ENCODE measurements around the gene SCN7A. TPM values are rescaled to one million over a fixed set of nuclear protein-coding genes. Genes with fewer than 3 reads are reported as not detected.

The SCN7A gene
- polyA plus RNA-seq, 1 donor (not counting 4 experiments of a cell fraction or from before 2014, with no cell fraction given) = not detected

DNA sequence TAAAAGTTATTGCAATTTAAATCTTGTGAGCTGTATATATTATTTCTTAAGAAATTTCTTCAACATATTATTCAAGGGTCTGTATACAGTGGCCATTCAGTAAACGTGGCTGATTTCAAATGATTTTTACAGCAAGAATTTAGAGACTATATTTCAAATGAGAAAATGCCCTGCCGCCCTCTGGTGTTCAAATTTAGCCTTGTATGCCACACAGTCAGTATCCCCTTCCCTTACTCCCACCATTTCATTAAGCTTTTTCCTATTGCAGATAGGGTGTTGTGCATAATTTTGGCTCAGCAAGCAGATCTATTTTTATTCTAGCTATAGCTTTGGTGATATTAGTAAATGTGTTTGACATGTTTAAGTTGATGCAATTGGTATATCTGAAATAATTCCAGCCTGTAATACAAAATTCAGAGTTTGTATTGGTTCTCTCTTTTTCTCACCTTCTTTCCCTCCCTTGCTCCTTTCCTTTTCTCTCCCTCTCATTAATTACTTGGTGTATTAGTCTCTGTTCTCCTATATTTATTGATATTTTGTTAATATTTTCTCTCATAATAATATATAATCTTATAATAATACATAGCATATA lies 22.8 kb upstream of the SCN7A start:
- H3K9me3 ChIP-seq (ENCODE audit: control insufficient read depth, low read depth, low read length) = no peaks in the 10 kb centered on the region
- H3K4me3 ChIP-seq (ENCODE audit: control insufficient read depth in 2 of 3, extremely low read depth in 1 of 3, insufficient read depth in 2 of 3, low read depth in 1 of 3, low read length in 3 of 3) = no peak overlapping the region
- no peak for FAIRE-seq
- H4K20me1 ChIP-seq (ENCODE audit: control insufficient read depth, extremely low read depth, insufficient read depth, low read length) = no peaks in the 10 kb centered on the region
- DNase-seq (ENCODE audit: low read depth, low spot score) = no peak
- H3K9me1 ChIP-seq (ENCODE audit: control insufficient read depth, extremely low read depth, insufficient read depth, low read length) = no peaks in the 10 kb centered on the region
- H3K36me3 ChIP-seq (ENCODE audit: control insufficient read depth in 2 of 2, extremely low read depth in 1 of 2, insufficient read depth in 2 of 2, low read length in 2 of 2) = no peaks in the 10 kb centered on the region
- H3K4me1 ChIP-seq (ENCODE audit: control insufficient read depth, extremely low read depth, insufficient read depth, low read length) = peaks cover 5% of the 10 kb centered on the region
- H3K79me2 ChIP-seq (ENCODE audit: control insufficient read depth, insufficient read depth, low read length) = no peaks in the 10 kb centered on the region
- H2AFZ ChIP-seq (ENCODE audit: control insufficient read depth, low read length) = no peak overlapping the region
- H3K27me3 ChIP-seq (ENCODE audit: control insufficient read depth, extremely low read depth, insufficient read depth, low read length) = no peaks in the 10 kb centered on the region
- no peak overlapping the region for H3K9ac ChIP-seq (ENCODE audit: control insufficient read depth, extremely low read depth, insufficient read depth, low read length)
- TF ChIP-seq EZH2 (IDR thresholded peaks at IDR 0.05; ENCODE audit: low read length) (no peak), CTCF (optimal IDR thresholded peaks at IDR 0.05 in 1 of 3, IDR thresholded peaks at IDR 0.05 in 1 of 3, conservative IDR thresholded peaks at IDR 0.05 in 1 of 3; ENCODE audit: extremely low read depth in 1 of 3, insufficient read depth in 2 of 3, low read length in 3 of 3) (peak; percentile 34 to 66 (median 50))
- no peak overlapping the region for H3K27ac ChIP-seq (ENCODE audit: control insufficient read depth, insufficient read depth, low read length)
- dilution Hi-C loops (cut with MboI; ENCODE audit: extremely low pct_ligation_motif_present, low sequenced_read_pairs) = no loop called here
- no peak overlapping the region for H3K4me2 ChIP-seq (ENCODE audit: control insufficient read depth, extremely low read depth, insufficient read depth, low read depth, low read length)

- no peaks in the 10 kb centered on the region for H3K27me3 ChIP-seq (ENCODE audit: control insufficient read depth, extremely low read depth, insufficient read depth, low read length)
- FAIRE-seq = no peak
- H3K9me1 ChIP-seq (ENCODE audit: control insufficient read depth, extremely low read depth, insufficient read depth, low read length) = no peaks in the 10 kb centered on the region
- no peak for TF ChIP-seq EZH2 (IDR thresholded peaks at IDR 0.05; ENCODE audit: low read length)
- TF ChIP-seq CTCF (optimal IDR thresholded peaks at IDR 0.05 in 1 of 3, IDR thresholded peaks at IDR 0.05 in 1 of 3, conservative IDR thresholded peaks at IDR 0.05 in 1 of 3; ENCODE audit: extremely low read depth in 1 of 3, insufficient read depth in 2 of 3, low read length in 3 of 3) = no peak
- no peak overlapping the region for H3K27ac ChIP-seq (ENCODE audit: control insufficient read depth, insufficient read depth, low read length)
- H3K4me1 ChIP-seq (ENCODE audit: control insufficient read depth, extremely low read depth, insufficient read depth, low read length) = peaks cover 3% of the 10 kb centered on the region
- H3K9me3 ChIP-seq (ENCODE audit: control insufficient read depth, low read depth, low read length) = no peaks in the 10 kb centered on the region
- no peak overlapping the region for H2AFZ ChIP-seq (ENCODE audit: control insufficient read depth, low read length)
- H3K4me3 ChIP-seq (ENCODE audit: control insufficient read depth in 2 of 3, extremely low read depth in 1 of 3, insufficient read depth in 2 of 3, low read depth in 1 of 3, low read length in 3 of 3) = no peak overlapping the region
- H4K20me1 ChIP-seq (ENCODE audit: control insufficient read depth, extremely low read depth, insufficient read depth, low read length) = no peaks in the 10 kb centered on the region
- no peaks in the 10 kb centered on the region for H3K36me3 ChIP-seq (ENCODE audit: control insufficient read depth in 2 of 2, extremely low read depth in 1 of 2, insufficient read depth in 2 of 2, low read length in 2 of 2)
- dilution Hi-C loops (cut with MboI; ENCODE audit: extremely low pct_ligation_motif_present, low sequenced_read_pairs) = no loop called here
- H3K9ac ChIP-seq (ENCODE audit: control insufficient read depth, extremely low read depth, insufficient read depth, low read length) = no peak overlapping the region
- H3K79me2 ChIP-seq (ENCODE audit: control insufficient read depth, insufficient read depth, low read length) = no peaks in the 10 kb centered on the region
- DNase-seq (ENCODE audit: low read depth, low spot score) = no peak
- H3K4me2 ChIP-seq (ENCODE audit: control insufficient read depth, extremely low read depth, insufficient read depth, low read depth, low read length) = no peak overlapping the region
These were observed 19.9 kb upstream of the SCN7A start for GRCh38 chr2:166513952-166514351.
